Stomach (tissue), 9 donors: ENCODE data around the gene NEMP1. TPM values are rescaled to one million over a fixed set of nuclear protein-coding genes. Genes with fewer than 3 reads are reported as not detected.

Source experiments
- DNase-seq, 2 donors: peaks; one replicate each; pipeline versions ENCODE4 v3.0.0 to v3.0.0-alpha.2; 2013 to 2019
- H3K27ac ChIP-seq, 5 donors: fragments of 200-600 bp in 4 of 5; sonication (generic) in 4 of 5; one replicate each; pipeline ENCODE4 v1.5.1; 2013 to 2019; ENCODE audit warnings: mild to moderate bottlenecking in 1 of 5, moderate library complexity in 1 of 5
- H3K27me3 ChIP-seq, 3 donors: fragments of 200-600 bp; sonication (generic); one replicate each; pipeline ENCODE4 v1.5.1; 2017 to 2019; ENCODE audit warnings: mixed run types in 1 of 3
- H3K36me3 ChIP-seq, 4 donors: fragments of 200-600 bp; sonication (generic); 1 replicate in 3 of 4; 2 replicates in 1 of 4; pipeline ENCODE4 v1.5.1; 2016 to 2019
- H3K4me1 ChIP-seq, 4 donors: fragments of 200-600 bp; sonication (generic); one replicate each; pipeline ENCODE4 v1.5.1; 2016 to 2019
- H3K4me3 ChIP-seq, 4 donors: fragments of 200-600 bp; sonication (generic) in 3 of 4; one replicate each; pipeline ENCODE4 v1.5.1; 2016 to 2019; ENCODE audit warnings: mild to moderate bottlenecking in 1 of 4
- H3K9me3 ChIP-seq, 4 donors: fragments of 200-600 bp; sonication (generic); one replicate each; pipeline ENCODE4 v1.5.1; 2016 to 2019
- CTCF ChIP-seq, 7 experiments: fragments of 450-650 bp in 4 of 7; fragments of 200-600 bp in 3 of 7; sonication (generic) in 3 of 7; IDR thresholded peaks; one replicate each; pipeline ENCODE4 v1.5.1; 2016 to 2019; ENCODE audit warnings: antibody characterized with exemption in 7 of 7, control low read depth in 2 of 7, mild to moderate bottlenecking in 1 of 7
- EP300 ChIP-seq: sonication (generic); formaldehyde crosslinking; IDR thresholded peaks from one replicate; pipeline ENCODE4 v1.6.1; 2017; ENCODE audit warnings: antibody characterized with exemption
- POLR2A ChIP-seq, 4 donors: fragments of 450-650 bp; IDR thresholded peaks; one replicate each; pipeline ENCODE4 v1.6.1; 2016; ENCODE audit warnings: antibody characterized with exemption in 4 of 4, control low read depth in 2 of 4, mild to moderate bottlenecking in 1 of 4, moderate library complexity in 1 of 4
- POLR2AphosphoS5 ChIP-seq, 3 donors: sonication (generic); formaldehyde crosslinking; IDR thresholded peaks; one replicate each; pipeline ENCODE4 v1.6.1; 2016; ENCODE audit warnings: antibody characterized with exemption in 3 of 3
- WGBS, 5 donors: extraction: QIAGEN DNeasy Blood & Tissue Kit in 3 of 5; methylation state at CpG; one replicate each; pipeline versions ENCODE4 v1.1.5 to v1.1.7; 2013 to 2018; 5-methylcytosine and 5-hydroxymethylcytosine counted together
- intact Hi-C: fragments of 100-400 bp; cut with DNase I; formaldehyde crosslinking; loops from one replicate; pipeline ENCODE4 v1.15.1; 2023; ENCODE audit warnings: low total_unique reads
- polyA plus RNA-seq, 3 donors: library from polyadenylated mRNA; stranded (reverse); fragments of 200-250 nt; gene quantifications; one replicate each; pipeline ENCODE4 v1.2.3, GENCODE V29; 2013
- total RNA-seq, 5 donors: library from RNA; depleted of rRNA; stranded (reverse); fragments of >200 nt; gene quantifications; one replicate each; pipeline versions ENCODE4 v1.1.0 to v1.2.3, GENCODE V29; 2014 to 2016
- donor health status: healthy with polysubstance abuse.
- donor health status: Bipolar disorder and iron deficiency.
- donor health status: healthy.

The NEMP1 gene
- total and polyA plus RNA-seq, 8 donors: 1.1 to 16.7 (median 2.5) TPM

- 67 to 78% (median 76%) methylated on average over 10 of the region's 10 CpGs for WGBS, 5 donors
- Histone ChIP-seq H3K4me3 (no peak overlapping the region), H3K27ac (no peak overlapping the region)
These were observed 31.4 kb downstream of the NEMP1 start for GRCh38 chr12:57046947-57047890.

GRCh38 chr12:57046086-57046791 lies 32.4 kb downstream of the NEMP1 start:
- Histone ChIP-seq H3K4me1 (peaks cover 0 to 34% (median 5%) of the 10 kb centered on the region in 4 donors), H3K27ac (no peak overlapping the region), H3K36me3 (peaks cover 0 to 5% (median 0%) of the 10 kb centered on the region in 4 donors), H3K4me3 (no peak overlapping the region), H3K9me3 (no peaks in the 10 kb centered on the region), H3K27me3 (peaks cover 0 to 8% (median 0%) of the 10 kb centered on the region in 3 donors)
- 76 to 84% (median 77%) methylated on average over 6 of the region's 6 CpGs for WGBS, 5 donors
- no peak for TF ChIP-seq CTCF (IDR thresholded peaks at IDR 0.05)
- intact Hi-C loops: no loop called here
- no peak for DNase-seq

More at GRCh38 chr12:57046947-57047890, 31.4 kb downstream of the NEMP1 start:
- peaks cover 0 to 8% (median 0%) of the 10 kb centered on the region in 3 donors for H3K27me3 ChIP-seq
- no peak for DNase-seq
- H3K4me1 ChIP-seq: peaks cover 0 to 34% (median 5%) of the 10 kb centered on the region in 4 donors
- TF ChIP-seq CTCF (IDR thresholded peaks at IDR 0.05) (no peak), POLR2A (IDR thresholded peaks at IDR 0.05) (no peak)
- no peaks in the 10 kb centered on the region for H3K9me3 ChIP-seq
- intact Hi-C loops: no loop called here
- H3K36me3 ChIP-seq: peaks cover 0 to 5% (median 0%) of the 10 kb centered on the region in 4 donors

- H3K4me1 ChIP-seq: peaks cover 0 to 29% (median 5%) of the 10 kb centered on the region in 4 donors
- intact Hi-C loops: no loop called here
- DNase-seq: no peak
- no peak overlapping the region for H3K27ac ChIP-seq
- 81 to 97% (median 92%) methylated on average over 3 of the region's 3 CpGs for WGBS, 5 donors
- peaks cover 0 to 8% (median 0%) of the 10 kb centered on the region in 3 donors for H3K27me3 ChIP-seq
- H3K4me3 ChIP-seq: no peak overlapping the region
- H3K36me3 ChIP-seq: peaks cover 0 to 5% (median 0%) of the 10 kb centered on the region in 4 donors
- no peak for TF ChIP-seq POLR2A (IDR thresholded peaks at IDR 0.05)
- TF ChIP-seq POLR2AphosphoS5 (IDR thresholded peaks at IDR 0.05): no peak
- TF ChIP-seq EP300: no peak
- TF ChIP-seq CTCF (IDR thresholded peaks at IDR 0.05): no peak
- H3K9me3 ChIP-seq: no peaks in the 10 kb centered on the region
These were observed 33.7 kb downstream of the NEMP1 start for GRCh38 chr12:57044889-57045288.

GRCh38 chr12:57044468-57044867 lies 34.1 kb downstream of the NEMP1 start:
- WGBS, 5 donors: 86 to 93% (median 89%) methylated on average over 6 of the region's 6 CpGs
- no peak overlapping the region for H3K27ac ChIP-seq
- peaks cover 0 to 5% (median 0%) of the 10 kb centered on the region in 4 donors for H3K36me3 ChIP-seq
- peaks cover 0 to 24% (median 5%) of the 10 kb centered on the region in 4 donors for H3K4me1 ChIP-seq
- peaks cover 0 to 8% (median 0%) of the 10 kb centered on the region in 3 donors for H3K27me3 ChIP-seq
- no peak overlapping the region for H3K4me3 ChIP-seq
- TF ChIP-seq POLR2AphosphoS5 (IDR thresholded peaks at IDR 0.05) (no peak), CTCF (IDR thresholded peaks at IDR 0.05) (no peak), POLR2A (IDR thresholded peaks at IDR 0.05) (no peak), EP300 (no peak)
- no peaks in the 10 kb centered on the region for H3K9me3 ChIP-seq
- intact Hi-C loops: no loop called here
- DNase-seq: no peak
